Stimulated activated CD8-positive, alpha-beta memory T cell treated with anti-CD3 and anti-CD28 coated beads, Interleukin-15, amount 100 ng/mL, for 1 hour (primary cell): ENCODE data around the gene FBRSL1.

ENCODE experiments used
- DNase-seq: peaks from one replicate; pipeline ENCODE4 v3.0.0-alpha.2; 2020; ENCODE audit warnings: low read depth

FBRSL1 gene

GRCh38 chr12:132511516-132512196 lies 21.7 kb downstream of the FBRSL1 start:
- DNase-seq, result no peak

- no peak for DNase-seq
These were observed 22.5 kb downstream of the FBRSL1 start for GRCh38 chr12:132512197-132513069.

GRCh38 chr12:132513070-132513398 lies 23.1 kb downstream of the FBRSL1 start:
- DNase-seq, result no peak

GRCh38 chr12:132513458-132514135 lies 23.6 kb downstream of the FBRSL1 start:
- DNase-seq, result no peak

- no peak for DNase-seq
These were observed 24.4 kb downstream of the FBRSL1 start for GRCh38 chr12:132514216-132514820.

GRCh38 chr12:132514838-132515237 lies 24.9 kb downstream of the FBRSL1 start:
- no peak for DNase-seq

GRCh38 chr12:132516095-132517012 lies 26.4 kb downstream of the FBRSL1 start:
- DNase-seq, result no peak

- no peak for DNase-seq
These were observed 27.2 kb downstream of the FBRSL1 start for GRCh38 chr12:132517013-132517739.

- no peak for DNase-seq
These were observed 27.8 kb downstream of the FBRSL1 start for GRCh38 chr12:132517740-132518100.

GRCh38 chr12:132518354-132518992 lies 28.5 kb downstream of the FBRSL1 start:
- no peak for DNase-seq

- no peak for DNase-seq
These were observed 30.7 kb downstream of the FBRSL1 start for GRCh38 chr12:132520421-132521199.

GRCh38 chr12:132521200-132521580 lies 31.2 kb downstream of the FBRSL1 start:
- DNase-seq, result no peak

GRCh38 chr12:132521712-132522292 lies 31.9 kb downstream of the FBRSL1 start:
- DNase-seq, result no peak

- no peak for DNase-seq
These were observed 32.8 kb downstream of the FBRSL1 start for GRCh38 chr12:132522592-132523380.

GRCh38 chr12:132523576-132524331 lies 33.8 kb downstream of the FBRSL1 start:
- DNase-seq, result peak; percentile 55

GRCh38 chr12:132524405-132524804 lies 34.5 kb downstream of the FBRSL1 start:
- no peak for DNase-seq

GRCh38 chr12:132525011-132525832 lies 35.3 kb downstream of the FBRSL1 start:
- DNase-seq, result no peak
